Ascending aorta (tissue), 2 donors: ENCODE results near the gene CATSPER3. TPM values are rescaled to one million over a fixed set of nuclear protein-coding genes. Genes with fewer than 3 reads are reported as not detected.

Source experiments
- DNase-seq, 2 donors: peaks; one replicate each; pipeline ENCODE4 v3.0.0-alpha.2; 2019; ENCODE audit warnings: low spot score in 2 of 2
- H3K27ac ChIP-seq, 2 donors: fragments of 200-600 bp; sonication (generic); one replicate each; pipeline ENCODE4 v1.5.1; 2016 to 2017; ENCODE audit warnings: mild to moderate bottlenecking in 1 of 2
- H3K27me3 ChIP-seq: fragments of 200-600 bp; sonication (generic); one replicate; pipeline ENCODE4 v1.5.1; 2017
- H3K36me3 ChIP-seq, 2 donors: fragments of 200-600 bp; sonication (generic); one replicate each; pipeline ENCODE4 v1.5.1; 2016
- H3K4me1 ChIP-seq, 2 donors: fragments of 200-600 bp; sonication (generic); one replicate each; pipeline ENCODE4 v1.5.1; 2016 to 2017; ENCODE audit warnings: mild to moderate bottlenecking in 1 of 2
- H3K4me3 ChIP-seq, 2 donors: fragments of 200-600 bp; sonication (generic); one replicate each; pipeline ENCODE4 v1.5.1; 2016 to 2017; ENCODE audit warnings: mild to moderate bottlenecking in 1 of 2
- H3K9me3 ChIP-seq, 2 donors: fragments of 200-600 bp; sonication (generic); one replicate each; pipeline ENCODE4 v1.5.1; 2016
- CTCF ChIP-seq, 3 experiments: fragments of 200-600 bp in 2 of 3; fragments of 450-650 bp in 1 of 3; sonication (generic) in 2 of 3; IDR thresholded peaks; one replicate each; pipeline ENCODE4 v1.5.1; 2016 to 2019; ENCODE audit warnings: antibody characterized with exemption in 3 of 3, mild to moderate bottlenecking in 1 of 3, moderate library complexity in 1 of 3
- intact Hi-C: fragments of 100-400 bp; cut with DNase I; formaldehyde crosslinking; loops from one replicate; pipeline ENCODE4 v1.15.1; 2023
- total RNA-seq: library from RNA; depleted of rRNA; stranded (reverse); fragments of >200 nt; gene quantifications from one replicate; pipeline ENCODE4 v1.1.0, GENCODE V29; 2016

Gene CATSPER3
- total RNA-seq, 1 donor from 2014 or later, result not detected

- H3K4me3 ChIP-seq, result no peak overlapping the region
- peaks cover 2 to 5% of the 10 kb centered on the region in 2 donors for H3K4me1 ChIP-seq
- H3K27me3 ChIP-seq, result peaks cover 12% of the 10 kb centered on the region
- no peak for DNase-seq
- TF ChIP-seq CTCF (IDR thresholded peaks at IDR 0.05), result no peak
- intact Hi-C loops, result no loop called here
- no peaks in the 10 kb centered on the region for H3K9me3 ChIP-seq
- no peaks in the 10 kb centered on the region for H3K36me3 ChIP-seq
- H3K27ac ChIP-seq, result no peak overlapping the region
Measured at GRCh38 chr5:135025730-135026644, 58.3 kb downstream of the CATSPER3 start.

GRCh38 chr5:135026645-135027265 lies 59.0 kb downstream of the CATSPER3 start:
- Histone ChIP-seq H3K4me1 (peaks cover 7 to 12% of the 10 kb centered on the region in 2 donors), H3K36me3 (no peaks in the 10 kb centered on the region), H3K4me3 (no peak overlapping the region), H3K27me3 (peaks cover 19% of the 10 kb centered on the region), H3K9me3 (no peaks in the 10 kb centered on the region), H3K27ac (no peak overlapping the region)
- no peak for DNase-seq
- TF ChIP-seq CTCF (IDR thresholded peaks at IDR 0.05), result no peak
- intact Hi-C loops, result no loop called here

- Histone ChIP-seq H3K4me1 (peaks cover 7 to 12% of the 10 kb centered on the region in 2 donors), H3K27ac (no peak overlapping the region), H3K4me3 (no peak overlapping the region), H3K27me3 (peaks cover 23% of the 10 kb centered on the region), H3K36me3 (no peaks in the 10 kb centered on the region), H3K9me3 (no peaks in the 10 kb centered on the region)
- intact Hi-C loops, result no loop called here
- TF ChIP-seq CTCF (IDR thresholded peaks at IDR 0.05), result no peak
- no peak for DNase-seq
Measured at GRCh38 chr5:135027266-135027696, 59.6 kb downstream of the CATSPER3 start.

GRCh38 chr5:135027697-135028615 lies 60.2 kb downstream of the CATSPER3 start:
- H3K9me3 ChIP-seq, result no peaks in the 10 kb centered on the region
- intact Hi-C loops, result no loop called here
- H3K4me1 ChIP-seq, result peaks cover 10 to 17% of the 10 kb centered on the region in 2 donors
- no peak for DNase-seq
- H3K27me3 ChIP-seq, result peaks cover 23% of the 10 kb centered on the region
- H3K36me3 ChIP-seq, result no peaks in the 10 kb centered on the region
- H3K4me3 ChIP-seq, result no peak overlapping the region
- H3K27ac ChIP-seq, result no peak overlapping the region
- TF ChIP-seq CTCF (IDR thresholded peaks at IDR 0.05), result no peak

GRCh38 chr5:135028791-135029476 lies 61.2 kb downstream of the CATSPER3 start:
- intact Hi-C loops, result no loop called here
- no peak for DNase-seq
- no peak for TF ChIP-seq CTCF (IDR thresholded peaks at IDR 0.05)
- H3K9me3 ChIP-seq, result no peaks in the 10 kb centered on the region
- no peaks in the 10 kb centered on the region for H3K36me3 ChIP-seq
- H3K27ac ChIP-seq, result no peak overlapping the region
- no peak overlapping the region for H3K4me3 ChIP-seq
- H3K27me3 ChIP-seq, result peaks cover 23% of the 10 kb centered on the region
- peaks cover 16 to 18% of the 10 kb centered on the region in 2 donors for H3K4me1 ChIP-seq
